Stimulated activated CD8-positive, alpha-beta memory T cell treated with anti-CD3 and anti-CD28 coated beads, Interleukin-15, amount 100 ng/mL, for 48 hours (primary cell): Measurements from ENCODE around the gene VPS35.

Experiments used
- DNase-seq, 2 donors: peaks; one replicate each; pipeline ENCODE4 v3.0.0-alpha.2; 2020; ENCODE audit warnings: low read depth in 2 of 2

VPS35 gene

GRCh38 chr16:46613352-46613751, 75.6 kb downstream of the VPS35 start:
- DNase-seq, result no peak

- no peak for DNase-seq
Observed at GRCh38 chr16:46612121-46612520, 76.9 kb downstream of the VPS35 start.

- no peak for DNase-seq
Observed at GRCh38 chr16:46607529-46607928, 81.4 kb downstream of the VPS35 start.

- no peak for DNase-seq
Observed at GRCh38 chr16:46606231-46606630, 82.7 kb downstream of the VPS35 start.
